IMR-90 (cell line): Measurements from ENCODE around the gene PTAR1. TPM values are rescaled to one million over a fixed set of nuclear protein-coding genes. Genes with fewer than 3 reads are reported as not detected.

Experiments used
- ATAC-seq: fragments of 200-7000 bp; cut with Tn5 transposase; 2 replicates; pipeline ENCODE4 v1.9.1; 2020; ENCODE audit warnings: low read depth, mild to moderate bottlenecking, moderate library complexity
- BruUV-seq: library from RNA; stranded (reverse); fragments of 400-500 nt; replicated peaks from 2 replicates; lab custom pipeline; 2021; lab: Mats Ljungman, UMichigan
- CTCF ChIA-PET: fragments of 300-600 bp; formaldehyde crosslinking; extraction: SDS; loops from one replicate; lab custom pipeline; 2021; ENCODE audit warnings: antibody characterized with exemption; lab: Yijun Ruan, JAX
- POLR2A ChIA-PET: fragments of 300-600 bp; sonication (Branson Sonifier 250); formaldehyde crosslinking; loops from one replicate; lab custom pipeline; 2022; ENCODE audit warnings: antibody characterized with exemption; ENCODE audit not compliant: unreplicated experiment; lab: Charles Lee
- DNase-seq: peaks from one replicate; pipeline ENCODE4 v3.0.0; 2013
- H2AFZ ChIP-seq: replicated peaks from 2 replicates; pipeline ENCODE3; 2013; ENCODE audit warnings: low read length, mild to moderate bottlenecking; ENCODE audit not compliant: poor library complexity
- H2AK5ac ChIP-seq: 2 replicates; pipeline ENCODE4 v1.6.1; 2013; ENCODE audit warnings: low read depth, low read length, inconsistent platforms
- H2AK9ac ChIP-seq: replicated peaks from 2 replicates; pipeline ENCODE3; 2013; ENCODE audit warnings: mild to moderate bottlenecking, low read depth, low read length, moderate library complexity; ENCODE audit not compliant: poor library complexity
- H2BK120ac ChIP-seq: 2 replicates; pipeline ENCODE4 v1.6.1; 2013; ENCODE audit warnings: low read depth, low read length, inconsistent platforms
- H2BK15ac ChIP-seq: 3 replicates; pipeline ENCODE4 v1.6.1; 2013; ENCODE audit warnings: low read depth, low read length, inconsistent platforms
- H2BK20ac ChIP-seq: 2 replicates; pipeline ENCODE4 v1.6.1; 2013; ENCODE audit warnings: low read depth, mild to moderate bottlenecking, inconsistent platforms, low read length, moderate library complexity
- H2BK5ac ChIP-seq: 2 replicates; pipeline ENCODE4 v1.6.1; 2013; ENCODE audit warnings: mild to moderate bottlenecking, low read depth, low read length, inconsistent platforms; ENCODE audit not compliant: poor library complexity, severe bottlenecking
- H3K14ac ChIP-seq: replicated peaks from 2 replicates; pipeline ENCODE4 v1.6.1; 2013; ENCODE audit warnings: low read depth, low read length, inconsistent platforms
- H3K18ac ChIP-seq: 2 replicates; pipeline ENCODE4 v1.6.1; 2013; ENCODE audit warnings: low read depth, low read length, control low read depth
- H3K23ac ChIP-seq: 2 replicates; pipeline ENCODE4 v1.6.1; 2013; ENCODE audit warnings: low read depth, low read length, inconsistent platforms
- H3K27ac ChIP-seq: 2 replicates; pipeline ENCODE4 v1.5.1; 2013; ENCODE audit warnings: mild to moderate bottlenecking, control low read depth, low read length; ENCODE audit not compliant: insufficient read depth
- H3K27me3 ChIP-seq: 2 replicates; pipeline ENCODE4 v1.6.1; 2013; ENCODE audit warnings: low read length; ENCODE audit not compliant: control insufficient read depth, insufficient read depth
- H3K36me3 ChIP-seq: 2 replicates; pipeline ENCODE4 v1.6.1; 2013; ENCODE audit warnings: low read length, mixed read lengths; ENCODE audit not compliant: control insufficient read depth, insufficient read depth
- H3K4ac ChIP-seq: 2 replicates; pipeline ENCODE4 v1.6.1; 2013; ENCODE audit warnings: low read depth, low read length, inconsistent platforms
- H3K4me1 ChIP-seq: 2 replicates; pipeline ENCODE4 v1.6.1; 2013; ENCODE audit warnings: low read length, mixed read lengths; ENCODE audit not compliant: control insufficient read depth, insufficient read depth
- H3K4me2 ChIP-seq: 2 replicates; pipeline ENCODE4 v1.6.1; 2013; ENCODE audit warnings: low read depth, mild to moderate bottlenecking, control low read depth, low read length, moderate library complexity
- H3K4me3 ChIP-seq: 2 replicates; pipeline ENCODE4 v1.5.1; 2013; ENCODE audit warnings: low read depth, mild to moderate bottlenecking, control low read depth, low read length, moderate library complexity; ENCODE audit not compliant: insufficient read depth
- H3K56ac ChIP-seq: 2 replicates; pipeline ENCODE4 v1.6.1; 2013; ENCODE audit warnings: low read length, inconsistent platforms; ENCODE audit not compliant: insufficient read depth; ENCODE audit errors: extremely low read depth
- H3K79me1 ChIP-seq, 2 experiments: 2 replicates each; pipeline ENCODE4 v1.6.1; 2013; ENCODE audit warnings: low read length in 2 of 2, inconsistent platforms in 1 of 2, low read depth in 1 of 2
- H3K9ac ChIP-seq: 2 replicates; pipeline ENCODE4 v1.6.1; 2013; ENCODE audit warnings: low read depth, low read length, control low read depth
- H3K9me1 ChIP-seq: 2 replicates; pipeline ENCODE4 v1.6.1; 2013; ENCODE audit warnings: low read length, inconsistent platforms; ENCODE audit not compliant: insufficient read depth
- H3K9me3 ChIP-seq: 2 replicates; pipeline ENCODE4 v1.6.1; 2013; ENCODE audit warnings: low read length; ENCODE audit not compliant: control insufficient read depth, insufficient read depth
- H4K20me1 ChIP-seq: 2 replicates; pipeline ENCODE4 v1.6.1; 2013; ENCODE audit warnings: low read length, inconsistent platforms; ENCODE audit not compliant: insufficient read depth
- H4K5ac ChIP-seq: 2 replicates; pipeline ENCODE4 v1.6.1; 2013; ENCODE audit warnings: mild to moderate bottlenecking, low read depth, low read length, control low read depth
- H4K8ac ChIP-seq, 2 experiments: 2 replicates each; pipeline ENCODE4 v1.6.1; 2013; ENCODE audit warnings: low read depth in 2 of 2, low read length in 2 of 2, control low read depth in 1 of 2, inconsistent platforms in 1 of 2
- H4K91ac ChIP-seq: 2 replicates; pipeline ENCODE4 v1.6.1; 2013; ENCODE audit warnings: low read depth, low read length, inconsistent platforms; ENCODE audit not compliant: insufficient read depth
- POLR2A ChIP-seq: IDR thresholded peaks from 2 replicates; pipeline ENCODE4 v1.6.1; 2012; ENCODE audit warnings: mild to moderate bottlenecking, low read depth, low read length
- WGBS, 2 experiments: methylation state at CpG; one replicate each; pipeline versions ENCODE4 v1.1.5 to v1.1.7; 2013; ENCODE audit warnings: missing lambda C conversion rate in 2 of 2; ENCODE audit not compliant: insufficient read length in 1 of 2; ENCODE audit errors: extremely low coverage in 2 of 2; 5-methylcytosine and 5-hydroxymethylcytosine counted together
- dilution Hi-C: fragments of 300-500 bp; cut with HindIII; formaldehyde crosslinking; loops from one replicate; pipeline ENCODE4 v1.14.3; 2018; ENCODE audit warnings: low sequenced_read_pairs; ENCODE audit not compliant: unreplicated experiment
- in situ Hi-C: fragments of 300-500 bp; cut with MboI; formaldehyde crosslinking; loops from 3 replicates; pipeline ENCODE4 v1.14.3; 2019; ENCODE audit warnings: low sequenced_read_pairs, inconsistent platforms, mixed read lengths
- intact Hi-C: fragments of 100-400 bp; cut with micrococcal nuclease; formaldehyde crosslinking; loops from 2 replicates; pipeline ENCODE4 v1.10.0; 2022
- polyA plus RNA-seq, 3 experiments: library from polyadenylated mRNA; depleted of rRNA; stranded (reverse); fragments of >200 nt; gene quantifications; 2 replicates each; pipeline ENCODE4 v1.2.3, GENCODE V29; 2012; ENCODE audit warnings: low replicate concordance in 1 of 3
- total RNA-seq: library from RNA; depleted of rRNA; stranded (reverse); fragments of >200 nt; gene quantifications from 2 replicates; pipeline ENCODE4 v1.2.3, GENCODE V29; 2012
- TF ChIP-seq, protein P1 (sequence below): fragments of 150-350 bp; IDR thresholded peaks from 2 replicates; pipeline ENCODE4 v1.6.1; 2016; ENCODE audit warnings: low read depth, mild to moderate bottlenecking, low read length, moderate library complexity, borderline replicate concordance
- TF ChIP-seq, protein P2 (sequence below): fragments of 150-350 bp; IDR thresholded peaks from 2 replicates; pipeline ENCODE4 v1.6.1; 2017; ENCODE audit warnings: mild to moderate bottlenecking, antibody characterized with exemption, low read length, low read depth

PTAR1 gene
- total and polyA plus RNA-seq, 2 of the 4 experiments (the other 2 are of a cell fraction), result 10.6 to 110 TPM

GRCh38 chr9:69667306-69667705 lies 92.5 kb downstream of the PTAR1 start:
- in situ Hi-C loops (loop anchor here (25.0 kb wide), 1 partner anchor 570 kb away; no protein-coding TSS in a partner anchor), dilution Hi-C loops (no loop called here), intact Hi-C loops (no loop called here)
- no peak overlapping the region for H4K91ac ChIP-seq
- H3K23ac ChIP-seq, result no peak overlapping the region
- H3K18ac ChIP-seq, result no peak overlapping the region
- no peak overlapping the region for H3K4me2 ChIP-seq
- H2AK5ac ChIP-seq, result no peak overlapping the region
- H4K8ac ChIP-seq, result no peak overlapping the region
- DNase-seq (no peak), ATAC-seq (no peak)
- H3K4me3 ChIP-seq, result no peak overlapping the region
- peaks cover 7% of the 10 kb centered on the region for H3K9me1 ChIP-seq
- no CpG with 5 or more reads among the region's 1 CpG for WGBS, 2 experiments
- no peak overlapping the region for H2AK9ac ChIP-seq
- no peak overlapping the region for H2AFZ ChIP-seq
- H3K36me3 ChIP-seq, result no peaks in the 10 kb centered on the region
- H3K4me1 ChIP-seq, result peaks cover 5% of the 10 kb centered on the region
- H2BK15ac ChIP-seq, result no peak overlapping the region
- no peak overlapping the region for H2BK120ac ChIP-seq
- H4K5ac ChIP-seq, result no peak overlapping the region
- peaks cover 2% of the 10 kb centered on the region; the same call in 1 of the 2 replicates for H4K20me1 ChIP-seq
- no peak overlapping the region for H3K56ac ChIP-seq
- ChIA-PET CTCF (no interaction called here), POLR2A (no interaction called here)
- no peak overlapping the region for H3K9ac ChIP-seq
- no peak overlapping the region for H3K27ac ChIP-seq
- H3K4ac ChIP-seq, result no peak overlapping the region
- peaks cover 21 to 33% of the 10 kb centered on the region in 2 experiments for H3K79me1 ChIP-seq
- H2BK20ac ChIP-seq, result no peak overlapping the region
- BruUV-seq, result no TSS peak
- H3K27me3 ChIP-seq, result no peaks in the 10 kb centered on the region
- H3K9me3 ChIP-seq, result no peaks in the 10 kb centered on the region
- TF ChIP-seq, protein P1, sequence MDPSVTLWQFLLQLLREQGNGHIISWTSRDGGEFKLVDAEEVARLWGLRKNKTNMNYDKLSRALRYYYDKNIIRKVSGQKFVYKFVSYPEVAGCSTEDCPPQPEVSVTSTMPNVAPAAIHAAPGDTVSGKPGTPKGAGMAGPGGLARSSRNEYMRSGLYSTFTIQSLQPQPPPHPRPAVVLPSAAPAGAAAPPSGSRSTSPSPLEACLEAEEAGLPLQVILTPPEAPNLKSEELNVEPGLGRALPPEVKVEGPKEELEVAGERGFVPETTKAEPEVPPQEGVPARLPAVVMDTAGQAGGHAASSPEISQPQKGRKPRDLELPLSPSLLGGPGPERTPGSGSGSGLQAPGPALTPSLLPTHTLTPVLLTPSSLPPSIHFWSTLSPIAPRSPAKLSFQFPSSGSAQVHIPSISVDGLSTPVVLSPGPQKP, result no peak
- no peak for TF ChIP-seq POLR2A
- TF ChIP-seq, protein P2, sequence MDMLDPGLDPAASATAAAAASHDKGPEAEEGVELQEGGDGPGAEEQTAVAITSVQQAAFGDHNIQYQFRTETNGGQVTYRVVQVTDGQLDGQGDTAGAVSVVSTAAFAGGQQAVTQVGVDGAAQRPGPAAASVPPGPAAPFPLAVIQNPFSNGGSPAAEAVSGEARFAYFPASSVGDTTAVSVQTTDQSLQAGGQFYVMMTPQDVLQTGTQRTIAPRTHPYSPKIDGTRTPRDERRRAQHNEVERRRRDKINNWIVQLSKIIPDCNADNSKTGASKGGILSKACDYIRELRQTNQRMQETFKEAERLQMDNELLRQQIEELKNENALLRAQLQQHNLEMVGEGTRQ, result no peak
- no peak overlapping the region for H2BK5ac ChIP-seq
- no peak overlapping the region for H3K14ac ChIP-seq
